ENCODE results near the gene DPP9. TPM values are rescaled to one million over a fixed set of nuclear protein-coding genes. Genes with fewer than 3 reads are reported as not detected.

DPP9 gene
- total RNA-seq, 4 donors from 2014 or later = 32.0 to 50.7 (median 42.9) TPM

GRCh38 chr19:4660993-4661392, 62.6 kb downstream of the DPP9 start:
- peaks cover 56 to 58% of the 10 kb centered on the region in 2 donors for H3K36me3 ChIP-seq
- intact Hi-C loops (cut with DNase I) = no loop called here
- 77 to 87% methylated on average over 4 of the region's 4 CpGs for WGBS, 2 donors
- H3K4me1 ChIP-seq = no peaks in the 10 kb centered on the region
- no peak overlapping the region for H3K4me3 ChIP-seq (replicated peaks in 1 of 3)
- H3K27ac ChIP-seq = no peak overlapping the region
- TF ChIP-seq POLR2A (IDR thresholded peaks at IDR 0.05) = no peak
- no peak for TF ChIP-seq CTCF (IDR thresholded peaks at IDR 0.05)
- H3K27me3 ChIP-seq = no peaks in the 10 kb centered on the region
- DNase-seq = no peak
- H3K9me3 ChIP-seq = no peaks in the 10 kb centered on the region

GRCh38 chr19:4660181-4660791, 63.4 kb downstream of the DPP9 start:
- Histone ChIP-seq H3K4me1 (no peaks in the 10 kb centered on the region), H3K36me3 (peaks cover 55% of the 10 kb centered on the region in 2 donors), H3K27me3 (no peaks in the 10 kb centered on the region), H3K9me3 (no peaks in the 10 kb centered on the region), H3K4me3 (replicated peaks in 1 of 3) (no peak overlapping the region), H3K27ac (no peak overlapping the region)
- no peak for DNase-seq
- WGBS, 2 donors = 91% methylated on average over 9 to 15 of the region's 15 CpGs
- TF ChIP-seq POLR2A (IDR thresholded peaks at IDR 0.05) (no peak), CTCF (IDR thresholded peaks at IDR 0.05) (no peak)
- intact Hi-C loops (cut with DNase I) = no loop called here

- Histone ChIP-seq H3K4me1 (no peaks in the 10 kb centered on the region), H3K4me3 (replicated peaks in 1 of 3) (no peak overlapping the region), H3K27ac (no peak overlapping the region), H3K36me3 (peaks cover 42 to 44% of the 10 kb centered on the region in 2 donors), H3K27me3 (no peaks in the 10 kb centered on the region), H3K9me3 (no peaks in the 10 kb centered on the region)
- no peak for TF ChIP-seq CTCF (IDR thresholded peaks at IDR 0.05)
- no peak for TF ChIP-seq POLR2A (IDR thresholded peaks at IDR 0.05)
- WGBS, 2 donors = 83 to 97% methylated on average over 6 to 7 of the region's 8 CpGs
- intact Hi-C loops (cut with DNase I) = no loop called here
- no peak for DNase-seq
Measured at GRCh38 chr19:4657835-4658234, 65.8 kb downstream of the DPP9 start.

GRCh38 chr19:4657262-4657661, 66.4 kb downstream of the DPP9 start:
- intact Hi-C loops (cut with DNase I) = no loop called here
- peaks cover 38 to 40% of the 10 kb centered on the region in 2 donors for H3K36me3 ChIP-seq
- H3K4me1 ChIP-seq = no peaks in the 10 kb centered on the region
- no peak for DNase-seq
- no peak overlapping the region for H3K27ac ChIP-seq
- TF ChIP-seq CTCF (IDR thresholded peaks at IDR 0.05) (no peak), POLR2A (IDR thresholded peaks at IDR 0.05) (no peak)
- H3K27me3 ChIP-seq = no peaks in the 10 kb centered on the region
- H3K4me3 ChIP-seq (replicated peaks in 1 of 3) = no peak overlapping the region
- H3K9me3 ChIP-seq = no peaks in the 10 kb centered on the region
- WGBS, 2 donors = 81 to 83% methylated on average over 11 to 12 of the region's 14 CpGs

- Histone ChIP-seq H3K4me3 (replicated peaks in 1 of 3) (no peak overlapping the region), H3K4me1 (no peaks in the 10 kb centered on the region), H3K27me3 (no peaks in the 10 kb centered on the region), H3K9me3 (no peaks in the 10 kb centered on the region), H3K36me3 (peaks cover 34 to 37% of the 10 kb centered on the region in 2 donors), H3K27ac (no peak overlapping the region)
- intact Hi-C loops (cut with DNase I) = no loop called here
- WGBS, 2 donors = 84 to 89% methylated on average over 4 of the region's 8 CpGs
- no peak for DNase-seq
- no peak for TF ChIP-seq CTCF (IDR thresholded peaks at IDR 0.05)
- TF ChIP-seq POLR2A (IDR thresholded peaks at IDR 0.05) = no peak
Measured at GRCh38 chr19:4656102-4656501, 67.5 kb downstream of the DPP9 start.

Measured in thyroid gland (tissue), 4 donors.